HS-5 (cell line): ENCODE results near the gene CTDSPL.
"Not testable (repeated sequence)": the region's sequence is repeated elsewhere in the genome, so short reads cannot be mapped to it uniquely, and the experiment has no call there.

Experiments
- DNase-seq: peaks from one replicate; pipeline ENCODE4 v3.0.0-alpha.2; 2012; ENCODE audit warnings: low read depth

The CTDSPL gene, protein sequence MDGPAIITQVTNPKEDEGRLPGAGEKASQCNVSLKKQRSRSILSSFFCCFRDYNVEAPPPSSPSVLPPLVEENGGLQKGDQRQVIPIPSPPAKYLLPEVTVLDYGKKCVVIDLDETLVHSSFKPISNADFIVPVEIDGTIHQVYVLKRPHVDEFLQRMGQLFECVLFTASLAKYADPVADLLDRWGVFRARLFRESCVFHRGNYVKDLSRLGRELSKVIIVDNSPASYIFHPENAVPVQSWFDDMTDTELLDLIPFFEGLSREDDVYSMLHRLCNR

DNA sequence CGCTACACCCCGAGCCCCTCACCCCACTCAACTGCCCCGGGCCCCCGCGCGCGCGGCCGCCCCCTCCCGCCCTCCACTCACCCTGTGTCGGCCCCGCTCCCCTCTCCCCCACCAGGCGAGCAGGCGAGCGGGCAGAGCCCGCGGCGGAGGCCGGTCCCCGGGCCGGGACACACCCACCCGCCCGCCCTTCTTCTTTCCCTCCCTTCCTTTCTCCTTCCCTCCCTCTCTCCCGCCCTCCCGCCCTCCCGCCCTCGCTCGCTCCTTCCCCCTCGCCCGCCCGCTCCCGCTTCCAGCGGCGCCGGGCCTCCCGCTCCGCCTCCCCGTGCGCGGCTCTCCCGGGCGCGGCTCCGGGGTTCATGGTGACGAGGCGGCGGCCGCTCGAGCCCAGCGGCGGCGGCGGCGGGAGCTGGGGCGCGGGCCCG is at the start of gene CTDSPL:
Gene CTDSPL, plus strand, starts transcription at position 261 of the 422 bp plus-strand sequence. CDS start 320 bp downstream, outside the sequence.
- DNase-seq, result no peak

DNA sequence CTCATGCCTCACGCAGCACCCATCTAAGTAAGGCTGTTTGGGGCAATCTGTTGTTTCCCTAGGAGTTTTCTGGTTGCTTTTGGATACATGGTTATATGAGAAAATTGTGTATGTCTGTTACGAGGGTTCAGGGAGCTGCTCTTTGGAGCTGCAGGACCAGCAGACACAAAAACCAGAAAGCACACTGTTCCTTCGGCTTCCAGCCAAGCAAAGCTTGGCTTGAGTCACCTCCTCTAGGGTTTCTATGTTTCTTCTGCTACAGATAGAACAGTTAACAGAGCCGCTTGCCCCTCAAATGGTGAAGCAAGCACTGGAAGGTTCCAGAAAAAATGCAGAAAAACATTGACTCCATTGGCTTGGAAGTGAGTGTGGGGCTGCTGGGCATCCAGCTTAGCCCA is 49.2 kb upstream of the CTDSPL start:
- no peak for DNase-seq

DNA sequence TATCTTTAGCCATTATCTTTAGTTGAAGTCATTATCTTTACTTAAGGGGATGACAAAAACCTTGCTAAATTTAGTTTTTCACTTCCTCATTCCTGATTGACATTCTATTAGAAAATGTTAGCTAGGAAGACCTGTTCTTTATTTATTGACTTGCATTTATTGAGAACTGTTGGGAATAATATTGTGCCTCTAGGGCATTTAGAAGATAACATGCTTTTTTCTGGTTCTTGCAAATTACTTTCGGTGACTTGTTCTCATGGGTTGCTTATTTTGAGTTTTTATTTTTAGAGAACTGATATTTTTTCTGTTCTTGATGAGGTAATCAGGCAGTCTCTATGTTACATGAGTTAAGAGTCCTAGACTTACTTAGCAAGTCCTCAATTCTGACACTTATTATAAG is 48.3 kb upstream of the CTDSPL start:
- no peak for DNase-seq

DNA sequence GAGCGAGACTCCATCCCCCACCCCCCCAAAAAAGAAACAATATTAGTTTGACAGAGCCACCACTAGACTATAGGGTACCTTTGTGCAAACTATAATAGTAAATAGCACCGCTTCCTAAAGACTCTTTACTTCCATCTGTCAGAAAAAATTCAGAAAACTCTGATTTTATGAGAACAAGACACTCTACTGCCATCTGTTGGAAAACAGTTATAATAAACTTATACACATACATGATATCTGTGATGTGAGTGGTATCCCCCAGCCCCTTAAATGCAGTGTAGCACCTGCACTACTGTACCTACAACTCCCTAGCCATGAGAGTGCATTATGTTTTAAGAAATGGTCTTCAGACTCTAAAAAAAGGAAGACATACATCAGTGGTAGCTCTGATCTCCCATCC is 47.1 kb upstream of the CTDSPL start:
- DNase-seq, result no peak

DNA sequence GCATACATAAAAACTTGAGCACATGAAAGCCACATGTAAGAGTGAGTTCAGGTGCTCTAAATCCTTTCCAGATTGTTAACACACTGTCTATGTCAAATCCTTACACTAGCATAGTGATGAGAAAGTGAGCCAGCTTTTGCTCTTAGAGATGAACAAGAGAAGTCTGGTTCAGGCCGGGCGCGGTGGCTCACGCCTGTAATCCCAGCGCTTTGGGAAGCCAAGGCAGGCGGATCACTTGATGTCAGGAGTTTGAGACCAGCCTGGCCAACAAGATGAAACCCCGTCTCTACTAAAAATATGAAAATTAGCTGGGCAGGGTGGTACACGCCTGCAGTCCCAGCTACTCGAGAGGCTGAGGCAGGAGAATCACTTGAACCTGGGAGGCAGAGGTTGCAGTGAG is 46.5 kb upstream of the CTDSPL start:
- not testable (repeated sequence) for DNase-seq

DNA sequence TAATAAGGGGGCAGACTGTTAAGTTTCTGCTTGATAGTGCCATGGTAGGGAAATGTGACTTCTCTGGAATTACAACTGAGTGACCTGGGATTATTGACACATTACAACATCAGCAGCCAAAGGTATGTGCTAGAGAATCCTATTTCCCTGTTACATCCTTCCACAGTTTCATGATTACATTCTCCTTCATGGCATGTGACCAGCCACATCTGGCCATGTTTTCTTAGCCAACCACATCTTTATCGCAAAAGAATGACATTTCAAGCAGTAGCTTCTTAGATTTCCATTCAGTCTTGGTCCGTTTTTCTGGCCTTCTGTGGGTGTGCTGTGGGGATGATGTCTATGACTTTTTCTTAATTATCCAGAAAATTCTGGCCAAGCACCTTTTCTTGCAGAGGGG is 45.4 kb upstream of the CTDSPL start:
- DNase-seq, result no peak

DNA sequence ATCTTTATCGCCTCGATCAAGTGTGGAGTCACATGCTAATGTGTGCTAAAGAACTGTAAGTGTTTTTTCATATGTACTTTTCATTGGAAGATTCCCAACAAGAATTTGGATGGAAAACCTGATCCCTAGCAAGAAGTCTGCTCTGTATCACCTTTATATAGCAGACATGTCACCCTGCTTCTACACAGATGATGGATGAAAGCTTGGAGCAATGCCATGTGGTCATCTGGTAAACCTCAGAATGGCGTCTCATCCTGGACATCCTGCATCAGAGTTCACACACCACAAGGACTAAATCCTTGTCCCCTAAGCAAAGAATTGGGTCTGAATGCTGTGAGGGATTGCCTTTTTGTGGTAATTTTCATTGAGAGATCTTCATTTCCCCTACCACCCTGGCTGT is 42.1 kb upstream of the CTDSPL start:
- no peak for DNase-seq

DNA sequence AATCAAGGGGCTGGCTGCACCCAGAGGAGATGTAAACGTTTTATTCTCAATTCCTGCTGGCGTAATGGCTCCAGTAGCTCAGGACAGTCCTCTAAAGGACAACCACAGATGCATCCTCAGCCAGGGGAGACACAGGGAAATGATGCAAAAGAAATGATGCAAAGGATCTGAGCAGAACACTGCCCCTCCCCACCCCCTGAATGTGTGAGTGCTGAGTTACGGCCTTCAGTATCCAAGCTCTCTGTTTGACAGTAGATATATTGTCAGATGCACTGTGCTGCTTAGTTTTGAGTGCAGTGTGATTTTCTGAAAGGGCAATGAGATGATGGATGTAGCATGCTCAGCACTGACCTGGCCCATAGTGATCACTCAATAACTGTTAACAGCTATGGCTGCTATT is 41.4 kb upstream of the CTDSPL start:
- no peak for DNase-seq

DNA sequence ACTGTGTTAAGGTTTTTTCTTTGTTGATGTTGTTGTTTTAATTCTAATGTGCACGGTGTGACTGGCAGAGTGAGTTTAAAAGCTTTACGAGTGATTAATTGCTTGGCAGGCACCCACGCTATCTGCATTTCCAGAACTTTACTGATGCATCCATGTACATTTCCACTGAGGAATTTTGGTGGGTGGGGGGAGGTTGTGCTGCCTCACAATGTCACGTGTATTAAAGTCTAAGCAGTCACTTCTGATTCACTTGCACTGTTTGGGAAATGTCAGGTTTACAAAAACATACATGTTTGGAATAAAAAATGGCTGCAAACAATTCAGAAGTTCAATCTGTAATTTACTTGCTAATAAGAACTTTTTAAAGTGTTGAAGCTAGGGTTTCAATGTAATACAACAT is 38.5 kb upstream of the CTDSPL start:
- DNase-seq, result no peak

DNA sequence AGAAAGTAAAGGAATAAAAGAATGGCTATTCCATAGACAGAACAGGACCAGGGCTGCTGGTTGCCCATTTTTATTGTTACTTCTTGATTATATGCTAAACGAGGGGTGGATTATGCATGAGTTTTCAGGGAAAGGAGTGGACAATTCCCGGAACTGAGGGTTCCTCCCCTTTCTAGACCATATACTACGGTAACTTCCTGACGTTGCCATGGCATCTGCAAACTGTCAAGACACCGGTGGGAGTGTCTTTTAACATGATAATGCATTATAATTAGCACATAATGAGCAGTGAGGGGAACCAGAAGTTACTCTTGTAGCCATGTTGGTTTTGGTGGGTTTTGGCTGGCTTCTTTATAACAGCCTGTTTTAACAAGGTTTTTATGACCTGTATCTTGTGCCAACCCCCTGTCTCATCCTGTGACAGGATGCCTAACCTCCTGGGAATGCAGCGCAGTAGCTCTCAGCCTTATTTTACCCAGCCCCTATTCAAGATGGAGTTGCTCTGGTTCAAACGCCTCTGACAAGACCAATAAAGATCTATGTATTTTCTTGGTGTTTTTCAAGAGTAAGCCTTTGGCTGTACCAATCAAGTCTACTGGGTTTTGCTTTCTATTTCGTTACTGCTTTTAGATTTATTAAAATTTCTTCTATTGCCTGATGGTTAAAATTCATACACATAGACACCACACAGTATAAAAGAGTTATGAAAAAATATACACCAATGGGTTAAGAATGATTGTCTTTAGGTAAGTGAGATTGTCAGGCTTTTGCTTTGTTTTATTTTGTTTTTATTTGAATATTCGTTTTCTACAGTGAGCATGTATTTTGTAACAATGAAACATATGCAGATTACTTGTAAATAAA is 37.4 kb upstream of the CTDSPL start:
- DNase-seq, result no peak

DNA sequence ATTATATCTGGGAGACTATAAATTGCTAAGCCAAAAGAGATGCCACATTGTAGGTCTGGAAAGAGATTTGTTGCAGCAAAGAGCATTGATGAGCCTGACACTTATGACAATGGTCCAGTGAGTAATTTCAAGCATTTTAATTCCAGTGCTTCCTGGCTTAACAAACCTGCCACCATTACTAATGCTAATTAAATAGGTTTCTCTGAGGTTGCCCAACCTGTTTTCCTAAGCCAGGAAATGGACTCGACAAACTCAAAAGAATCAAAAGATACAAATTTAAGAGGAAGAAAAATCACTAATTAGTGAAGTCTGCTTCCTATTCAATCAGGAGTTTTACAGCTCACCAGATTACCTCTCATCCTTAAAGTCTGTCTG is 36.7 kb upstream of the CTDSPL start:
- DNase-seq, result no peak

DNA sequence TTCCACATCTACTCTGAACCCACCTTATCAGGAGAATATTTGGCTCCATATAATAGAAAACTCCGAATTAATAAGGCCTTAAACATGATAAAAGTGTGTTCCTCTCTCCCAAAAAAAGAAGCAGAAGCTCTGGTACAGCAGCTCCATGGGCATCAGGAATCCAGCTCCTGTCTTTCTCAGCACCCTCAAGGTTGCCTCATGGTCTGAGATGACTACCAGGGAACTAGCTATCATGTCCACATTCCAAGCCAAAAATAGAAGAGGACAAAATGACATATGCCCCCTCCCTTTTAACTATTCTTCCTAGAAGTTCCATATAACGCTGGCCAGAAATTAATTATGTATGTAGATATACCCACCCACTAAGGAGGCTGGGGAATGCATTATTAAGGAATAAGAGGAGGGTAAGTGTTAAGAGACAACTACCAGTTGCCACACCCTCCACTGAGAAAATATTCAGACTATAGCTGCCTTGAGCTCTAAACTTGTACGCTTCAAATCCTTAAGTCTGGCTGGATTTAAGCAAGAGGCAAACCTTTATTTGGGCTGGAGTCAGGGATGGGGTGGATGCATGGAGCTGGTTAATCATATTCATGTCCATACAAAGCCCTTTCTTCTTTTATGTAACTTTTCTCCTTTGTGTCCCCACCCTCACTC is 35.8 kb upstream of the CTDSPL start:
- no peak for DNase-seq

DNA sequence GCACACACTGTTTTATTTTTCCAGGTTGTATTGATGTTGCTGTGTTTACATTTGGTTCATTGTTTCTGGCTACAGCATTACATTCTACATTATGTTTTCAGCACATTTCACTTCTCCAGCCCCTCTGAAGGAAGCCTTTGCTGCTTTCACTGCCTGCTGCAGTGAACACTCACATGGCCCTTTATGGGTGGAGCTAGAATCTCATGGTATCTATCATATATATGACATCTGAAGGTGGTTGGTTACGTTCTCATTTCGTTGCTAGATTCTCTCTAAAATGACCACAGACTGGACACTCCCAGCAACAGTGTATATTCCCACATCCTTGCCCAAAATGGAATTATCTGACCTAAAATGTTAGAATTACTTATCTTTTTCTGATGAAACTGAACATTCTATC is 35.2 kb upstream of the CTDSPL start:
- no peak for DNase-seq

DNA sequence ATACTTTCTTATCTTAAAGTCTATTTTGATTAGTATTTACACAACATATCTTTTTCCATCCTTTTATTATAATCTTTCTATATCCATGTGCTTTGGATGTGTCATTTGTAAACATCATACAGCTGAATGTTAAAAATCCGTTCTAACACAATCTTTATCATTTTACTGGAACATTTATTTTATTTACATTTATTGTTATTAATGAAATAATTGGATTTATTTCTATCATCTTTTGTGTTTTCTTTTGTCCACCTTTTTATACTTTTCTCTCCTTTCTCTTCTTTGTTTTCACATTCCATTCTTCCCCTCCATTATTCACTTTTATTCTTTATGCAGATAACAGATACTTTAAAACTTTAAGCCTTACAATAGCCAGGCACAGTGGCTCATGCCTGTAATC is 34.7 kb upstream of the CTDSPL start:
- no peak for DNase-seq

DNA sequence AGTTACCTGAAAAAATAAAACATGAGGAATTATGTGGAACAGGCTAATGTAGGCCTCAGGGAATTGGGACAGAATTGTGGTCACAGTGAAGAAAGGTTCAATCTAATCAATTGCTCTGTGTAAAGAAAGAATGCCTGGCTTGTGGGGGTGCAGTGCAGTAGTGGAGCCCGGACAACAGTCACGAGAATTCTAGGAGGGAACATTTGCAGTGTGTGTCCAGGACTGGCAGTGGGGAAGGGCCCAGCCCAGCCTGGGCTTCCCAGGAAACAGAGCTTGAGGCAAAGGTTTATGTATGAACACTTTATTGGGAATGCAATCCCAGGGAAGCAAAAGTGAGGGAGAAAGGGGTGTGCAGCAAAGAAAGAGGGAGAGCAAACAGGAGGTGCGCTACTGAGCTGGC is 29.2 kb upstream of the CTDSPL start:
- DNase-seq, result no peak

DNA sequence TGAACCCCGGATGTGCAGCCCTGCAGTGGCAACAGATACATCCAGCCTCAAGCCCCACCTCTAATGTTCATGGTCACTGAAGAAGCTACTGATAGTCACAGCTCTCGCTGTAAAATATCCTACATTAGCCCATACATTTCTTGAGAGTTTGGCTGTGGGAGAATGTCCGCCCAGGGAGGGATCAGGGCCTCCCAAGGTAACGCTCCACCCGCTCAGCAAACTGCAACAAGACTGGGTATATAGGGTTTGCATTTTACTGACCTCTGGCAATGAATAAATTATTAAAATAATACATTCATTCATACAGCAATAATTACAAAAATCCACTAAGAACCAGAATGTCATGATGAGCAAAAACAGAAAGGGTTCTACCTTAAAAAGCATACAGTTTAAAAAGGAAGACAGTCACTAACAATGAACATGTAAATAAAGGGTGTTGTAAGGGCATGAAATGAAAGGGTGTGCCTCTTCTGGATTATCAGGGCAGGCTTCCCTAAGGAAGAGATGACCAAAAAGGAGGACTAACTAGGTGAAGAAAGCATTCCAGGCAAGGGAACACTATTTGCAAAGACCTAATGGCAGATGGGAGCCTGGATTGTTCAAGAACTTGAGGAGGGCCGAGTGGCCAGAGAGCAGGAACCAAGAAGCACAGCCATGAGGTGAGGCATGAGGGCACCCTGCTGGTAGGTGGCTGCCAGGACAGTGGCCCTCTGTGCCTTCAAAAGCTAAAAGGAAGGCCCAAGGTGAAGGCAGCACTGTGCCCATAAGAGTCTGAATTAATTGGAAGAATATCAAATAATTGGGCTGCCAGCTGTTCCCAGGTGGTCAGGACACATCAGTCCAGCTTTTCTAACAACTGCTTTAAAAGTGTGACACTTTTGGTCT is 28.1 kb upstream of the CTDSPL start:
- no peak for DNase-seq

DNA sequence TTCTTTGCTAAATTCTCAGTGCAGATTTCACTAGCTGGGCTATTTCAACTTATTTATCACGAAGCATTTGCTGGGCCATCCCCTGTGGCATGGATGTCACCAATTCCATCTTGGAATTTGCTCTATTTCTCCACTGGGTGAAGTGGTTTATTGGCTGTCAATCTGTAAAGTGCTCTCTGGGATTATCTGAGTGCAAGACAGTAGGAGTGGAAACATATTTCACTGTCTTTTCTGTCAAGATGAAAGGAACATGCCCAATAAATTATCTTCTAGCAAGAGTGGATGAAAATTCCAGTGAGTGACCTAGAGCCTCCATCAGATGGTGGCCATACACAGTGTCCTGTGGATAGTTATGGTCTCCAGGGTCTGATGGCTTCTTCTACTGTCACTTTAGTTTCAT is 25.1 kb upstream of the CTDSPL start:
- no peak for DNase-seq

DNA sequence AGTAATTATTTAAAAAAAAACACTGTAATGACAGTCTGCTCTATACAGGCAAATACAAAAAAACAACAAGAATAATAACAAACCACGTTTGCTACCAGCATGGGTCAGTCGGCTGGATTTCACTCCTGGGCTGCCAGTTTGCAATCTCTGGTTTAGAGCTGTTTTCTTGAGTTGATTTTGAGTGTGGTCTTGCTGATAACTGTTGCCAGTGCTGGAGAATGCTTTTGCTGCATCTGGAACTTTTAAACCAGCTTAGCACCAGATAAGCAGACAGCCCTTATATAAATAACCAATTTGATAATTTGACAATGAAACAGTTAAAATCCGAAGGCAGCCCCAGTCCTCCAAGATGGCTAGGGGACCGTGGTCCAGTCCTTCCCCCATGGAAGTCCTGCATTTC is 14.0 kb upstream of the CTDSPL start:
- no peak for DNase-seq

DNA sequence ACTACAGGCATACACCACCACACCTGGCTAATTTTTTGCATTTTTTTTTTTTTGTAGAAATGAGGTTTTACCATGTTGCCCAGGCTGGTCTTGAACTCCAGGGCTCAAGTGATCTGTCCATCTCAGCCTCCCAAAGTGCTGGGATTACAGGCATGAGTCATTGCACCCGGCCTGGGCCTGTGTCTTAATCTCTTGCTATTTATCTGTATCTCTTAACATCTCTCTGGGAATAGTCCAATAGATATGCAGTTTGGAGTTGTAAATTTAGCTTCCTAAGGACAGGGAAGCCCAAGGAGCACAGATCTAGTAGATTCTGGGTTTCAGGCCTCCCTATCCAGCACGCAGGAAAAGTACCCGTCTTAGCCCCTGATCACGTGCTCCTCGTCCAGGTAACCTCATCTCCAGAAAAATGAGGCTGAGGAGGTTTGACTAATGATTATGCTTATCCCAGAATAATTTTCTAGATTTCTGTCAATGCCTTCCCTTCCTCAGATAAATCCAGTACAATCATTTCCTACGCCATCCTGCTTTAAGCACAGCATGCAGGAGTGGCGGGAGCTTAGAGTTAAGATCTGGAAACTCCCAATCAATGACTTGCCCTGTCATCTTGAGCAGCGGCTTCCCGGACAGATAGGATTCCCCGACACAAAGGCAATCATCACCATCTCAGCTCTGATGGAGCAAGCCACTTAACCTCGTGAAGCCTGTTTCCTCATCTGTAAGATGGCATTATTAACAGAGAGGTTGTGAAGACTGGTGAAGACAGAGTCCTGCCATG is 12.3 kb upstream of the CTDSPL start:
- no peak for DNase-seq

DNA sequence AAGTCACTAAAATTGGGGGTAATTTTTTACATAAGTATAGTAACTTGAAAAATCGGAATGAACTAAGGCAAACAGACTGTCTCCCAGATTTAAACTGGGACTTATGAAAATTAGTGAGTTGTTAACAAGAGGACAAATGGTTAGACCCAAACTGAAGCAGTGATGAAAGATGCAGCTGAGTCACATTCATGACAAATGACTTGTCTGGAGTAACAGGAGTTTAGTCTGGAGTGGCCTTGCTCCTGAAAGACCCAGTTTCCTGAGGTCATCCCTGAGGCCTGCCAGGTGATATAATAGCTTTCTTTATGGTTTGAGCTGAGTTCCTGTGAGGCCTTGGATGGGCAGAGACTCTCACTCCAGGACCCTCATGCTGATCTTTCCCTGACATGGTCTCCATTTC is 9.6 kb upstream of the CTDSPL start:
- DNase-seq, result no peak

DNA sequence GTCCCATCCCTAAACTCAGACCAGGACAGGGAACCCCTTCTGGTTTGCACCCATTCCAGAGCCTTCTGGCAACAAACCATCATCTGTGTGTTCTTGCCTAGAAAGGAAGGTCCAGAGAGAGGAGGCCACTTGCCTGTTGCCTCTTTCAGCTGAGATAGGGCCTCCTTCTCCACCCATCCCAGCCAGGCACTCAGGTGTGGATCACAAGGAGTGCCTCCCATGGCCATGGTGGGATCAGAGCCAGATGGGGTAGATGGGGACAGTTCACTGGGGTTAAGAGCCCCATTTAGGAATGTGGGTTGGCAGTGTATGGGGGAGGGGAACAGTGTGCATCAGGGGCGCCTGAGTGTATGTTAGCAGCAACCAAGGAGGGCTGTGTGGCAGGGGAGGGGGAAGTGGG is 8.9 kb upstream of the CTDSPL start:
- no peak for DNase-seq
